ENCODE measurements around the gene COX7C.

The COX7C gene

GRCh38 chr5:86665984-86666760 lies 48.4 kb downstream of the COX7C start:
- DNase-seq, result peak; percentile 16

- DNase-seq, result no peak
Measured at GRCh38 chr5:86666981-86667380, 49.2 kb downstream of the COX7C start.

All from activated CD8-positive, alpha-beta memory T cell treated with anti-CD3 and anti-CD28 coated beads, Interleukin-2, amount 50 U/mL, for 4 hours (primary cell).